Thyroid gland (tissue), 4 donors: ENCODE results near the gene HIGD2A. TPM values are rescaled to one million over a fixed set of nuclear protein-coding genes. Genes with fewer than 3 reads are reported as not detected.

ENCODE experiments used
- DNase-seq, 2 donors: peaks; one replicate each; pipeline ENCODE4 v3.0.0-alpha.2; 2019
- H3K27ac ChIP-seq, 3 donors: fragments of 200-600 bp; sonication (generic); 1 replicate in 2 of 3; 2 replicates in 1 of 3; pipeline ENCODE4 v1.5.1; 2016 to 2019; ENCODE audit warnings: mild to moderate bottlenecking in 1 of 3, moderate library complexity in 1 of 3
- H3K27me3 ChIP-seq: fragments of 200-600 bp; sonication (generic); one replicate; pipeline ENCODE4 v1.5.1; 2019
- H3K36me3 ChIP-seq, 2 donors: fragments of 200-600 bp; sonication (generic); one replicate each; pipeline ENCODE4 v1.5.1; 2016 to 2019
- H3K4me1 ChIP-seq, 2 donors: fragments of 200-600 bp; sonication (generic); one replicate each; pipeline ENCODE4 v1.5.1; 2017 to 2019
- H3K4me3 ChIP-seq, 3 donors: fragments of 200-600 bp; sonication (generic); replicated peaks in 1 of 3; 1 replicate in 2 of 3; 2 replicates in 1 of 3; pipeline ENCODE4 v1.5.1; 2016; ENCODE audit warnings: mild to moderate bottlenecking in 1 of 3
- H3K9me3 ChIP-seq: fragments of 200-600 bp; sonication (generic); one replicate; pipeline ENCODE4 v1.5.1; 2017
- CTCF ChIP-seq, 6 experiments: fragments of 200-600 bp in 3 of 6; fragments of 450-650 bp in 3 of 6; sonication (generic) in 3 of 6; IDR thresholded peaks; one replicate each; pipeline ENCODE4 v1.5.1; 2016 to 2019; ENCODE audit warnings: antibody characterized with exemption in 6 of 6, mild to moderate bottlenecking in 2 of 6, inconsistent platforms in 1 of 6, moderate library complexity in 1 of 6
- POLR2A ChIP-seq, 2 donors: fragments of 450-650 bp; IDR thresholded peaks; one replicate each; pipeline ENCODE4 v1.6.1; 2017; ENCODE audit warnings: antibody characterized with exemption in 2 of 2, mild to moderate bottlenecking in 2 of 2, moderate library complexity in 1 of 2
- WGBS, 2 donors: methylation state at CpG; one replicate each; pipeline ENCODE4 v1.1.5; 2017; 5-methylcytosine and 5-hydroxymethylcytosine counted together
- intact Hi-C: fragments of 100-400 bp; cut with DNase I; formaldehyde crosslinking; loops from one replicate; pipeline ENCODE4 v1.15.1; 2023
- total RNA-seq, 4 donors: library from RNA; depleted of rRNA; stranded (reverse); fragments of >200 nt; gene quantifications; one replicate each; pipeline ENCODE4 v1.2.3, GENCODE V29; 2016

HIGD2A gene
- total RNA-seq, 4 donors from 2014 or later = 112 to 188 (median 138) TPM

- Histone ChIP-seq H3K4me3 (peak within 1 kb of the TSS; percentile 57 to 99 (median 97)), H3K36me3 (peaks cover 0 to 3% of the 10 kb centered on the region in 2 donors), H3K9me3 (no peaks in the 10 kb centered on the region), H3K27me3 (no peaks in the 10 kb centered on the region), H3K27ac (peak within 1 kb of the TSS in 2 of 3 donors; percentile 25 to 69), H3K4me1 (peaks cover 14 to 23% of the 10 kb centered on the region in 2 donors)
- intact Hi-C loops = no loop called here
- TF ChIP-seq CTCF (IDR thresholded peaks at IDR 0.05) (peak in 4 of 6 experiments; percentile 11 to 49 (median 18)), POLR2A (IDR thresholded peaks at IDR 0.05) (peak; percentile 6 to 98)
- DNase-seq = peak; percentile 94
- 3 to 4% methylated on average over 21 to 24 of the region's 56 CpGs for WGBS, 2 donors
These were observed 26.9 kb upstream of the HIGD2A start, which contains the start of gene KIAA1191 for GRCh38 chr5:176361437-176362232. KIAA1191 (minus strand) TSS chr5:176361764; CDS start chr5:176359508, 2,256 bp downstream.

DNA sequence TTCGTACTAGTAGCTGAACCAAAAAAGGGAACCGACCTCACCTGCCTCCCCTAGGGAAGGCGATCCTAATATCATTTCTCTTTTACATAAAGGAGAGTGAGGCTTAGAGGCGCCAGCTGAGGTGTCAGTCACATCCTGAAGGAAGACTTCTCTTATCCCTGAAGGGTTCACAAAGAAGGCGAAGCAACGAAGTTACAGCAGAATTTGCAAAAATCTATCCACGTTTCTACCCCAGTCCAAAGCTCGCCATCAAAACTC lies 26.4 kb upstream of the HIGD2A start:
- DNase-seq = no peak
- H3K9me3 ChIP-seq = no peaks in the 10 kb centered on the region
- peak overlapping the region in 1 of 3 donors; percentile 97 for H3K4me3 ChIP-seq
- intact Hi-C loops = no loop called here
- H3K36me3 ChIP-seq = peaks cover 0 to 3% of the 10 kb centered on the region in 2 donors
- 75 to 77% methylated on average over 8 of the region's 8 CpGs for WGBS, 2 donors
- H3K27me3 ChIP-seq = no peaks in the 10 kb centered on the region
- no peak for TF ChIP-seq POLR2A (IDR thresholded peaks at IDR 0.05)
- TF ChIP-seq CTCF (IDR thresholded peaks at IDR 0.05) = no peak
- peaks cover 14 to 23% of the 10 kb centered on the region in 2 donors for H3K4me1 ChIP-seq
- no peak overlapping the region for H3K27ac ChIP-seq

GRCh38 chr5:176364765-176365350 lies 23.7 kb upstream of the HIGD2A start:
- Histone ChIP-seq H3K27me3 (no peaks in the 10 kb centered on the region), H3K36me3 (peaks cover 0 to 2% of the 10 kb centered on the region in 2 donors), H3K4me1 (peaks cover 14 to 19% of the 10 kb centered on the region in 2 donors), H3K4me3 (peak overlapping the region; percentile 47 to 67 (median 59)), H3K27ac (peak overlapping the region in 1 of 3 donors; percentile 17), H3K9me3 (no peaks in the 10 kb centered on the region)
- WGBS, 2 donors = 28 to 48% methylated on average over 17 to 18 of the region's 28 CpGs
- TF ChIP-seq POLR2A (IDR thresholded peaks at IDR 0.05) = no peak
- no peak for TF ChIP-seq CTCF (IDR thresholded peaks at IDR 0.05)
- intact Hi-C loops = no loop called here
- peak in 1 of 2 donors; percentile 5 for DNase-seq

GRCh38 chr5:176365351-176366231 lies 23.0 kb upstream of the HIGD2A start, which contains the start of gene ARL10:
ARL10 (plus strand) TSS chr5:176365487; CDS start chr5:176365564, 77 bp downstream.
- H3K4me3 ChIP-seq = peak within 1 kb of the TSS; percentile 47 to 67 (median 59)
- 0% methylated on average over 6 of the region's 108 CpGs; no CpG with 5 or more reads in 1 of the 2 donors for WGBS, 2 donors
- H3K36me3 ChIP-seq = peaks cover 0 to 2% of the 10 kb centered on the region in 2 donors
- H3K27me3 ChIP-seq = no peaks in the 10 kb centered on the region
- H3K9me3 ChIP-seq = no peaks in the 10 kb centered on the region
- peaks cover 7 to 13% of the 10 kb centered on the region in 2 donors for H3K4me1 ChIP-seq
- intact Hi-C loops = no loop called here
- peak within 1 kb of the TSS in 1 of 3 donors; percentile 17 for H3K27ac ChIP-seq
- TF ChIP-seq CTCF (IDR thresholded peaks at IDR 0.05) = no peak
- TF ChIP-seq POLR2A (IDR thresholded peaks at IDR 0.05) = peak in 1 of 2 donors; percentile 14
- peak; percentile 16 to 19 for DNase-seq
